ENCODE results near the gene XIRP1.
A peak's percentile ranks its signal among the peaks of the same experiment; 100 is the strongest.
"Not testable (repeated sequence)": the region's sequence is repeated elsewhere in the genome, so short reads cannot be mapped to it uniquely, and the experiment has no call there.

XIRP1 gene

DNA sequence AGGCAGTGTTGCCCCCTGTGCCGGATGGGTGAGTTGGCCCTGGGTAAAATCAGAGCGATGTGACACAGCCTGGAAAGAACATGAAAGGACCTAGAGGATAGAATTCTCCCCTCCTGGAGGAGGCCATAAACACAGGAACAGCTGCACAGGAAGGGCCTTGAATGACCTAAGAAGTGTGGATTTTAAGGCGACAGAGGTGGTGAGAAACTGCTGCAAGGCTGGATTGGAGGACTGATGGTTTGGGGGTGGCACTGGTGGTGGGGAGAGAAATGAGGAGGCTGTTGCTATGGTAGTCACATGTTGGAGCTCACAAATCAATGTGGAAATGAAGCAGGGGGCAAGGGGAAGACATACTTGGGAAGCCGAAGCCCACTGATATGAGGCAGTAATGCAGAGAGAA, 13.8 kb downstream of the XIRP1 start:
- no peak overlapping the region for H3K4me3 ChIP-seq (ENCODE audit: control insufficient read depth, low read depth, low read length)
- TF ChIP-seq, protein P1, sequence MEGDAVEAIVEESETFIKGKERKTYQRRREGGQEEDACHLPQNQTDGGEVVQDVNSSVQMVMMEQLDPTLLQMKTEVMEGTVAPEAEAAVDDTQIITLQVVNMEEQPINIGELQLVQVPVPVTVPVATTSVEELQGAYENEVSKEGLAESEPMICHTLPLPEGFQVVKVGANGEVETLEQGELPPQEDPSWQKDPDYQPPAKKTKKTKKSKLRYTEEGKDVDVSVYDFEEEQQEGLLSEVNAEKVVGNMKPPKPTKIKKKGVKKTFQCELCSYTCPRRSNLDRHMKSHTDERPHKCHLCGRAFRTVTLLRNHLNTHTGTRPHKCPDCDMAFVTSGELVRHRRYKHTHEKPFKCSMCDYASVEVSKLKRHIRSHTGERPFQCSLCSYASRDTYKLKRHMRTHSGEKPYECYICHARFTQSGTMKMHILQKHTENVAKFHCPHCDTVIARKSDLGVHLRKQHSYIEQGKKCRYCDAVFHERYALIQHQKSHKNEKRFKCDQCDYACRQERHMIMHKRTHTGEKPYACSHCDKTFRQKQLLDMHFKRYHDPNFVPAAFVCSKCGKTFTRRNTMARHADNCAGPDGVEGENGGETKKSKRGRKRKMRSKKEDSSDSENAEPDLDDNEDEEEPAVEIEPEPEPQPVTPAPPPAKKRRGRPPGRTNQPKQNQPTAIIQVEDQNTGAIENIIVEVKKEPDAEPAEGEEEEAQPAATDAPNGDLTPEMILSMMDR (IDR thresholded peaks at IDR 0.05; ENCODE audit: control insufficient read depth, insufficient read depth, low read depth, low read length, missing control alignments), result no peak
- DNase-seq (ENCODE audit: low read depth), result no peak

DNA sequence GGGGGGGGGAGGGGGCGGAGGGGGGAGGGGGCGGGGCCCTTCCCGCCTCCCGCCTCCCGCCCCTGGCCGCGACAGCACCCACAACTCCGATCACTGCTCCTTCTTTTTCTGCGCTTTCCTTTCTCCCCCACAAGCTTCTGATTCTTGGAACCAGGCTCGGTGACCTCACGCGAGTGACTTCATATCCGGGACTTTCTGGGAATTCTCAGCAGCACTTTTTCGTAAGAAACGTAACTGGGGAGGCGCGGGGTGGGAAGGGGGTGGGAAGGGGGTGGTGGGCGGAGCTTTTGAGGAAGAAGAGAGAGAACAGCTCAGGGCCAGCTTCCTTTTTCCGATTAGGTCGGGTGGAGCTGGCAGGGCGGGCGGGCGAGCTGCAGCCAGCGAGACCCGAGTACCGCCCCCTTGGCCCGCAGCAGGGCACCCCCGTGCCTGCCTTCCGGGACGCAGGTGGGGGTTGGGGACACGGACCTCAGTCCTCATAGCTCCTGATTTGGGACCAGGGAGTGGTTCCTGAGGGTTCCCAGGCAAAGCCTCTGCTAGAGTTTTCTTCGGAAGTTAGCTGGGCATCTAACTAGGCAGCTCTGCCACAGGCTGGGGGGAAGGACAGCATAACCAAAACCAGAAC, 14.6 kb downstream of the XIRP1 start:
- peak overlapping the region; percentile 51 for H3K4me3 ChIP-seq (ENCODE audit: control insufficient read depth, low read depth, low read length)
- DNase-seq (ENCODE audit: low read depth), result peak; percentile 83
- TF ChIP-seq, protein P1 (IDR thresholded peaks at IDR 0.05; ENCODE audit: control insufficient read depth, insufficient read depth, low read depth, low read length, missing control alignments), result no peak

DNA sequence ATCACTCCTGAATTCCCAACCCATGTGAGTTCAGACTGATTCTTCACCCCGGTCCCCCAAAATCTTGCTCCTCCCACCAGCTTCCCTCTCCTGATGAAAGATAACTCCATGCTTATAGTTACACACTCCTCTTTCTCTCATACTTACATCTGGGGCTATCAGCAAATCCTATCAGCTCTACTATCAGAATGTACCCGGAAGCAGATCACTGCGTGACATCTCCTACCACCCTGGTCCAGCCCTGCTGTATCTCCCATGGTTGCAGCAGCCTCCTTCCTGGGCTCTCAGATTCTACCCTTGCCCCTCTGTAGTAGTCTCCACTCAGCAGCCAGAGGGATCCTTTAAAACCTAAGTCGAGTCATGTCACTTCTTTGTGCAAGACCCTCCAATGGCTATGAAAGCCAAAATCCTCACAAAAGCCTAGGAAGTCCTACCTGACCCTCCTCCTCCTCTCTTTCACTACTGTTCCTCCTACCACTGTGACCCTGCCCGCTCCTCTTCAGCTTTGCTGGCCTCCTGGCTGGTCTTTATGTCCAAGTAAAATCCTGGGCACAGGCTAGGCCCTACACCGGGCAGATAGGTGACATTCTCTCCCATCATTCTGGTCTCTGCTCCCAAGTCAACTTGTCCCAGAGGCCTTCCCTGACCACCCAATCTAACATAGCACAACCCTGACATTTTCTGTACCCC, 16.2 kb downstream of the XIRP1 start:
- TF ChIP-seq, protein P1 (IDR thresholded peaks at IDR 0.05; ENCODE audit: control insufficient read depth, insufficient read depth, low read depth, low read length, missing control alignments), result no peak
- no peak for DNase-seq (ENCODE audit: low read depth)
- H3K4me3 ChIP-seq (ENCODE audit: control insufficient read depth, low read depth, low read length), result no peak overlapping the region

DNA sequence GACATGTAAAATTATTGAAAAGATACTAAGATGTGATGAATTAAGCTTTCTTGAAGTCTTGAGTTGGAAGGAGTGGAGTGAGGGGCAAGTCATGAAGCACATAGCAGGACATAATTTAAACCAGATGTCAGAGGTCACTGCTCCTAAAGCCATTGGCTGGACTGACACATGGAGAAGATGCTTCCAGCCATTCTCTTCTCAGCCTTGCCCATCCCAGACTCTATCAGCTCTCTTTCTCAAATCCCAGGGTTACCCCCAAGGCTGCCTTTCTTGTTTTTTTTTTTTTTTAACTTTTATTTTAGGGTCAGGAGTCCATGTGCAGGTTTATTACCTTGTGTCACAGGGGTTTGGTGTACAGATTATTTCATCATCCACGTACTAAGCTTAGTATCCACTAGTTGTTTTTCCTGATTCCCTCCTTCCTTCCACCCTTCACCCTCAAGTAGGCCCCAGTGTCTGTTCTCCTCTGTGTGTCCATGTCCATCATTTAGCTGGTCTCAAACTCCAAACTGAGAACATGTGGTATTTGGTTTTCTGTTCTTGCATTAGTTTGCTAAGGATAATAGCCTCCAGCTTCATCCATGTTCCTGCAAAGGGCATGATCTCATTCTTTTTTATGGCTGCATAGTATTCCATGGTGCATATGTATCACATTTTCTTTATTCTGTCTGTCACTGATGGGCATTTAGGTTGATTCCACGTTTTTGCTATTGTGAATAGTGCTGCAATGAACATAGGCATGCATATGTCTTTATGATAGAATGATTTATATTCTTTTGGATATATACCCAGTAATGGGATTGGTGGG, 18.9 kb downstream of the XIRP1 start:
- TF ChIP-seq, protein P1 (IDR thresholded peaks at IDR 0.05; ENCODE audit: control insufficient read depth, insufficient read depth, low read depth, low read length, missing control alignments), result no peak
- DNase-seq (ENCODE audit: low read depth), result no peak
- H3K4me3 ChIP-seq (ENCODE audit: control insufficient read depth, low read depth, low read length), result no peak overlapping the region

DNA sequence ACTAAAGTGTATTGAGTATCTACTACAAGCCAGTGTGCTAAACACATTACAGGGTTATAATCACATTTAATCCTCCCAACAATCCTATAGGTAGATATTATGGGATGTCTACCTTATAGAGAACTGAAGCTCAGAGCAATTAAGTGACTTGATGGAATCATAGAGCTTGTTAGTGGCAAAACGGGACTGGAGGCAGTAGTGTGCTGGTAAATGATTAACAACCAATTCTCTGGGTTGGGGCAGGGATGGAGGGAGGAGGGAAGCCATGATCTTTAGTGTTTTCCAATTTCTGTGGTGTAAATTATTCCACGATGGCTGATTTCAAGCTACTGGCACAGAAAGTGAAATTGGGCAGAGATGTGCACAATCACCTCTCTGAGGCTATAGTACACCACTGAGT, 20.5 kb downstream of the XIRP1 start:
- TF ChIP-seq, protein P1 (IDR thresholded peaks at IDR 0.05; ENCODE audit: control insufficient read depth, insufficient read depth, low read depth, low read length, missing control alignments), result no peak
- DNase-seq (ENCODE audit: low read depth), result no peak
- no peak overlapping the region for H3K4me3 ChIP-seq (ENCODE audit: control insufficient read depth, low read depth, low read length)

DNA sequence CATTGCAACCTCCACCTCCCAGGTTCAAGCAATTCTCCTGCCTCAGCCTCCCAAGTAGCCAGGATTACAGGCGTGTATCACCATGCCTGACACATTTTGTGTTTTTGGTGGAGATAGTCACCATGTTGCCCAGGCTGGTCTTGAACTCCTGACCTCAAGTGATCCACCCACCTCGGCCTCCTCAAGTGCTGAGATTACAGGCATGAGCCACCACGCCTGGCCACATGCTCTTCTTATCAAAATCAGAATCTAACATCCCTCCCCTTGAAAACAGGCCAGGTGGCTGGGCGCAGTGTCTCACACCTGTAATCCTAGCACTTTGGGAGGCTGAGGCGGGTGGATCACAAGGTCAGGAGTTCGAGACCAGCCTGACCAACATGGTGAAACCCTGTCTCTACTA, 21.5 kb downstream of the XIRP1 start:
- DNase-seq (ENCODE audit: low read depth); H3K4me3 ChIP-seq (ENCODE audit: control insufficient read depth, low read depth, low read length): not testable (repeated sequence)

DNA sequence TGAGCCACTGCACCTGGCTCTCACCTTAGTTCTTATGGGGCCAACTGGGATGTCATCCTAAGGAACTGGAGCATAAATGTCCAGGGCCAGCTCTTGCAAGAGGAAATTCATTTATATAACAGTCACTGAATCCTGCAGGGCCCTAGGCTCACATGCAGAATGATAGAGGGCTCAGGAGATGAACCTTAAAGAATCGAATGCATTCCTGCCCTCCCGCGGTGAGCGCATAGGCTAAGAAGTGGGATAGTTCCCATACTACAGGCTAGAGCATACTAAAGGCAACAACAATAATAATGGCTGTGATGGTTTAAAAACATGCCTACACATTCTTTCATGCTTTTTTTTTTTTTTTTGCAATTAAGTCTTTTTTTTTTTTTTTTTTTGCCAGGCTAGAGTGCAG, 21.9 kb downstream of the XIRP1 start:
- TF ChIP-seq, protein P1 (IDR thresholded peaks at IDR 0.05; ENCODE audit: control insufficient read depth, insufficient read depth, low read depth, low read length, missing control alignments), result no peak
- DNase-seq (ENCODE audit: low read depth), result no peak
- H3K4me3 ChIP-seq (ENCODE audit: control insufficient read depth, low read depth, low read length), result no peak overlapping the region
